Thoracic aorta endothelial cell (primary cell): ENCODE measurements around the gene NUP35. TPM values are rescaled to one million over a fixed set of nuclear protein-coding genes. Genes with fewer than 3 reads are reported as not detected.

Experiments
- total RNA-seq: library from RNA; depleted of rRNA; stranded (reverse); fragments of >200 nt; gene quantifications from 2 replicates; pipeline ENCODE4 v1.2.3, GENCODE V29; 2012

Gene NUP35
- 28.3 and 32.9 TPM in 2 replicates for total RNA-seq

GRCh38 chr2:183124222-183124956 is at the start of gene NUP35:
Gene NUP35, plus strand, starts transcription at chr2:183124443. Its CDS starts 15 bp downstream, at chr2:183124458.

GRCh38 chr2:183078464-183079138 is 45.6 kb upstream of the NUP35 start, which contains the start of gene DUSP19:
Gene DUSP19, plus strand, starts transcription at chr2:183078747. Its CDS starts 187 bp downstream, at chr2:183078934.

Other genes with a start within 250 kb of the NUP35 start
- 250 and 301 TPM in 2 replicates for gene NCKAP1, start 86.0 kb upstream of the NUP35 start, total RNA-seq
- gene DUSP19, start 45.7 kb upstream of the NUP35 start, total RNA-seq: 2.4 TPM in 2 replicates